HG03469 (cell line): Measurements from ENCODE around the gene SPPL3.

Experiments
- ATAC-seq: cut with Tn5 transposase; IDR thresholded peaks from one replicate; pipeline ENCODE4 v1.9.1; 2021; ENCODE audit warnings: mild to moderate bottlenecking, moderate library complexity, moderate number of reproducible peaks; ENCODE audit not compliant: unreplicated experiment

The SPPL3 gene

GRCh38 chr12:120757226-120757742 is 146.9 kb downstream of the SPPL3 start:
- no peak for ATAC-seq

GRCh38 chr12:120755269-120755668 is 148.9 kb downstream of the SPPL3 start:
- no peak for ATAC-seq

- no peak for ATAC-seq
Observed at GRCh38 chr12:120754792-120755191, 149.4 kb downstream of the SPPL3 start.

GRCh38 chr12:120751389-120751788 is 152.8 kb downstream of the SPPL3 start:
- no peak for ATAC-seq

GRCh38 chr12:120750806-120751205 is 153.4 kb downstream of the SPPL3 start:
- ATAC-seq = no peak

GRCh38 chr12:120749256-120749655 is 154.9 kb downstream of the SPPL3 start:
- ATAC-seq = no peak

- ATAC-seq = no peak
Observed at GRCh38 chr12:120748242-120748641, 155.9 kb downstream of the SPPL3 start.

GRCh38 chr12:120744922-120745493 is 159.2 kb downstream of the SPPL3 start:
- ATAC-seq = no peak

- ATAC-seq = no peak
Observed at GRCh38 chr12:120741476-120742421, 162.4 kb downstream of the SPPL3 start.

GRCh38 chr12:120740871-120741270 is 163.3 kb downstream of the SPPL3 start:
- no peak for ATAC-seq

GRCh38 chr12:120739821-120740613 is 164.1 kb downstream of the SPPL3 start:
- ATAC-seq = no peak

- ATAC-seq = no peak
Observed at GRCh38 chr12:120739031-120739762, 165.0 kb downstream of the SPPL3 start.

- no peak for ATAC-seq
Observed at GRCh38 chr12:120738252-120739030, 165.7 kb downstream of the SPPL3 start.

- ATAC-seq = no peak
Observed at GRCh38 chr12:120737557-120738251, 166.5 kb downstream of the SPPL3 start.

GRCh38 chr12:120736404-120737331 is 167.5 kb downstream of the SPPL3 start:
- ATAC-seq = no peak

GRCh38 chr12:120735181-120735580 is 169.0 kb downstream of the SPPL3 start:
- no peak for ATAC-seq

- ATAC-seq = no peak
Observed at GRCh38 chr12:120734210-120734609, 169.9 kb downstream of the SPPL3 start.

GRCh38 chr12:120733574-120733973 is 170.6 kb downstream of the SPPL3 start:
- ATAC-seq = no peak
